Activated B cell treated with CpG ODN at 0.5 μM for 24 hours (primary cell): Measurements from ENCODE around the gene EIPR1. TPM values are rescaled to one million over a fixed set of nuclear protein-coding genes. Genes with fewer than 3 reads are reported as not detected.

Experiments
- ATAC-seq: fragments of 200-7000 bp; cut with Tn5 transposase; one replicate; pipeline ENCODE4 v1.10.0; 2021; ENCODE audit warnings: low read depth, mild to moderate bottlenecking, moderate library complexity
- CTCF ChIA-PET: fragments of 350-600 bp; sonication (Branson Sonifier 250); formaldehyde crosslinking; loops from one replicate; lab custom pipeline; 2021; ENCODE audit warnings: antibody characterized with exemption; lab: Charles Lee
- POLR2A ChIA-PET: fragments of 350-600 bp; sonication (Branson Sonifier 250); formaldehyde crosslinking; loops from one replicate; lab custom pipeline; 2021; ENCODE audit warnings: antibody characterized with exemption; lab: Charles Lee
- DNase-seq: peaks from one replicate; pipeline ENCODE4 v3.0.0; 2022
- H3K27ac Mint-ChIP-seq: one replicate; pipeline ENCODE4 v1.8.0; 2020; ENCODE audit warnings: mixed read lengths
- H3K27me3 Mint-ChIP-seq: one replicate; pipeline ENCODE4 v1.8.0; 2021; ENCODE audit warnings: mixed read lengths
- H3K36me3 Mint-ChIP-seq: one replicate; pipeline ENCODE4 v1.8.0; 2021; ENCODE audit warnings: low read depth, mixed read lengths
- H3K4me1 Mint-ChIP-seq: one replicate; pipeline ENCODE4 v1.8.0; 2021; ENCODE audit warnings: mixed read lengths
- H3K4me3 Mint-ChIP-seq: one replicate; pipeline ENCODE4 v1.8.0; 2020; ENCODE audit warnings: mild to moderate bottlenecking, mixed read lengths
- H3K9me3 Mint-ChIP-seq: one replicate; pipeline ENCODE4 v1.8.0; 2020; ENCODE audit warnings: mixed read lengths
- intact Hi-C: fragments of 100-400 bp; cut with micrococcal nuclease; formaldehyde crosslinking; loops from one replicate; pipeline ENCODE4 v1.15.1; 2024
- total RNA-seq: library from RNA; stranded (reverse); gene quantifications from 2 replicates; pipeline ENCODE4 v1.2.3, GENCODE V29; 2022
- TF ChIP-seq, protein P1 (sequence below): fragments of 200-600 bp; IDR thresholded peaks from one replicate; pipeline ENCODE4 v1.8.0; 2022; ENCODE audit warnings: antibody characterized with exemption, mild to moderate bottlenecking

The EIPR1 gene
- total RNA-seq, 1 donor from 2014 or later: 36.3 TPM

DNA sequence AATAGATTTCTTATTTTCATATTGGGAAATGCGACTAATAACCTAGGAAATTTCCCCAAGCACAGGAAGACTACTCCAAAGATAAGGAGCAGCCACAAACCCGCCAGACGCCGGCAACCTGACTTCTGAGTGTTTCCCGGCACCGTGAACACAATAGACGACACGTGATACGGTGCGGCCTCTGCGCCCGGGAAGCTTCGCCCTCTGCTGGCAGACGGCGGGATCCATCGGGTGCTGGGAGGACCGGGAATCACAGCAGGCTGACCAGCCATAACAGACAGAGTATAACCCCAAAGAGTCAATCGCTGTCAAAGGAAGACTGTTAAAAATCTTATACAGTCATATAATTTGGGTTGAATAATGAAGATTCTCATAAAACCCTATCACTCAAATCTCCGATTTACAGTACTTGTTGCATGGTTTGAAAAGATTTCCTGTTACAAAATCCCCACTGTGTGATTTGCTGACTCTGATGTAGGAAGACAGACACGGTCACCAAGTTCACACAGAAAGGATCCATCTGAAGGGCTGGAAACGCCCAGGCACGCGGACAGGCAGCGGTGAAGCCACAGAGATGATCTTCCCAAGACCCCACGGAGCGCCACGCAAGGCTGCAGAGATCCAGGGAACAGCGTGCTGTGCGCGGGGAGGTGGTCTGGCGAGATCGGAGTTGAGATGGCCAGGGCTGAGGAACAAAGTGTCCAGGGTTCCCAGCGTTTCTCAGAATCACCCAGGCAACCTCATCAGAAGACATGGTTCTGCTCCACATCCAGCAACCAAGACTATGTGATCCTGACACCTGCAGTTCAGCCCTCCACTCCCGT lies 73.8 kb downstream of the EIPR1 start:
- ATAC-seq: peak; percentile 95
- H3K27me3 Mint-ChIP-seq: no peaks in the 10 kb centered on the region
- no peaks in the 10 kb centered on the region for H3K9me3 Mint-ChIP-seq
- TF ChIP-seq, protein P1, sequence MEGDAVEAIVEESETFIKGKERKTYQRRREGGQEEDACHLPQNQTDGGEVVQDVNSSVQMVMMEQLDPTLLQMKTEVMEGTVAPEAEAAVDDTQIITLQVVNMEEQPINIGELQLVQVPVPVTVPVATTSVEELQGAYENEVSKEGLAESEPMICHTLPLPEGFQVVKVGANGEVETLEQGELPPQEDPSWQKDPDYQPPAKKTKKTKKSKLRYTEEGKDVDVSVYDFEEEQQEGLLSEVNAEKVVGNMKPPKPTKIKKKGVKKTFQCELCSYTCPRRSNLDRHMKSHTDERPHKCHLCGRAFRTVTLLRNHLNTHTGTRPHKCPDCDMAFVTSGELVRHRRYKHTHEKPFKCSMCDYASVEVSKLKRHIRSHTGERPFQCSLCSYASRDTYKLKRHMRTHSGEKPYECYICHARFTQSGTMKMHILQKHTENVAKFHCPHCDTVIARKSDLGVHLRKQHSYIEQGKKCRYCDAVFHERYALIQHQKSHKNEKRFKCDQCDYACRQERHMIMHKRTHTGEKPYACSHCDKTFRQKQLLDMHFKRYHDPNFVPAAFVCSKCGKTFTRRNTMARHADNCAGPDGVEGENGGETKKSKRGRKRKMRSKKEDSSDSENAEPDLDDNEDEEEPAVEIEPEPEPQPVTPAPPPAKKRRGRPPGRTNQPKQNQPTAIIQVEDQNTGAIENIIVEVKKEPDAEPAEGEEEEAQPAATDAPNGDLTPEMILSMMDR: no peak
- peak overlapping the region; percentile 45 for H3K4me3 Mint-ChIP-seq
- H3K27ac Mint-ChIP-seq: peak overlapping the region; percentile 7
- peaks cover 26% of the 10 kb centered on the region for H3K36me3 Mint-ChIP-seq
- DNase-seq: peak; percentile 68
- ChIA-PET CTCF (interaction anchor here (1.1 kb wide), 1 partner anchor 119 kb away, joined by 4 read pairs; no protein-coding TSS in a partner anchor), POLR2A (no interaction called here)
- H3K4me1 Mint-ChIP-seq: peaks cover 16% of the 10 kb centered on the region
- intact Hi-C loops: loop anchor here (1.0 to 5.0 kb wide), 7 partner anchors 49 to 1181 kb away; no protein-coding TSS in a partner anchor

DNA sequence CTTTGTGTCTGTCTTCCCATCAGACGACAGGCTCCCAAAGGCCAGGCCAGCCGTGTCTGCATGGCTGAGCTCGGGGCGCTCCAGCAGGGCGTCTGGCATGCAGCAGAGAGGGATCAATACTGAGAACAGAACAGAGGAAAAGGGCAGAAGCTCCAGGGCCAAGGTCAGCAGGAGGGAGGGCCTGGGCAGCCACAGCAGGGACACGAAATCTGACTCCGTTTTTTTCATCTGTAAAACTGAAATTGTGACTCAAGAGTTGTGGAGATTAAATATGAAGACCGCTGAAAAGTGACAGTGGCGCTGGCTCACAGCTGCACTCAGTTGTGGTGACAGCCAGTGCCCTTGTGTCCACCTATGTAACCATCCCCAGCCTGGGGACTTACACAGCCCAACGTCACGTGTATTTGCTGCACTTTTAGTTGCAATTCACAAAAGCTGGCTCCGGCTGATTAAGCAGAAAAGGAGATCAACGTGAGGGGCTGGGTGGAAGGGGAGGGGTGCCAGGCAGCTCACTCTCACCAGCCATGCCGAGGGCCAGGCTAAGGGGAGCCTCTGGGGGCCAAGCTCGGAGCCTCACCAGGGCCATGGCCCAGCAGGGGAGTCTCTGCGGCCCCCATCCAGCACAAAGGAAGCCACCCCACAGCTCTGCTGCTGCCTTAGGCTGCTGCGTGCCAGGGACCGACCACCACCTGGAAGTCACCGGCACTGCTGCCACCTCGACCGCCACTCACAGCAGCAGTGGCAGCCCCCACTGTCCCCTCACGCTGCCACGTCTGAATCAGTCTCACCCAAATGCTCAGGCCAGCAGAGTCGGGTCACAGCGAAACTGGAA lies 74.7 kb downstream of the EIPR1 start:
- POLR2A ChIA-PET: no interaction called here
- TF ChIP-seq, protein P1: no peak
- CTCF ChIA-PET: interaction anchor here (1.1 kb wide), 1 partner anchor 119 kb away, joined by 4 read pairs; no protein-coding TSS in a partner anchor
- Mint-ChIP-seq H3K27ac (peak overlapping the region; percentile 7), H3K4me1 (peaks cover 16% of the 10 kb centered on the region), H3K36me3 (peaks cover 33% of the 10 kb centered on the region), H3K4me3 (peak overlapping the region; percentile 45), H3K27me3 (no peaks in the 10 kb centered on the region), H3K9me3 (no peaks in the 10 kb centered on the region)
- intact Hi-C loops: loop anchor here (1.0 to 5.0 kb wide), 7 partner anchors 48 to 1181 kb away; no protein-coding TSS in a partner anchor
- DNase-seq: no peak
- ATAC-seq: no peak

DNA sequence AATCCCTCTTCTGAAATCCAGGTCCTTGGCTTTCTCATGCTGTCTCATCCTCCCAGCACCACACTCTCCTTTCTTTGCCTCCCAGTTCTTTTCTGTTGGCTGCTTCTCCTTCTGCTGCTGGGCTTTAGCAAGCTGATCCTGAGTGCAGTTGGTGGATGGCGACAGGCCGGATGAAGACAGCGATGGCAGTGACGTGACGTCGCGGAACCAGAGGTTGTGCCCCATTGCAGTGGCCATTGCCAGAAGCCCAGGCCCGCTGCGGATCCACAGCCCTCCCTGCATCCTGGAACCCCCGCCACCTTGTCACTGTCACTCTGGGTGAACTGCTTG lies 75.2 kb downstream of the EIPR1 start:
- ATAC-seq (no peak), DNase-seq (no peak)
- ChIA-PET CTCF (interaction anchor here (1.1 kb wide), 1 partner anchor 120 kb away, joined by 4 read pairs; no protein-coding TSS in a partner anchor), POLR2A (no interaction called here)
- no peak overlapping the region for H3K4me3 Mint-ChIP-seq
- H3K9me3 Mint-ChIP-seq: no peaks in the 10 kb centered on the region
- no peaks in the 10 kb centered on the region for H3K27me3 Mint-ChIP-seq
- intact Hi-C loops: loop anchor here (2.0 to 5.0 kb wide), 4 partner anchors 48 to 1180 kb away; no protein-coding TSS in a partner anchor
- H3K27ac Mint-ChIP-seq: no peak overlapping the region
- peaks cover 37% of the 10 kb centered on the region for H3K36me3 Mint-ChIP-seq
- peaks cover 18% of the 10 kb centered on the region for H3K4me1 Mint-ChIP-seq
- TF ChIP-seq, protein P1: no peak

DNA sequence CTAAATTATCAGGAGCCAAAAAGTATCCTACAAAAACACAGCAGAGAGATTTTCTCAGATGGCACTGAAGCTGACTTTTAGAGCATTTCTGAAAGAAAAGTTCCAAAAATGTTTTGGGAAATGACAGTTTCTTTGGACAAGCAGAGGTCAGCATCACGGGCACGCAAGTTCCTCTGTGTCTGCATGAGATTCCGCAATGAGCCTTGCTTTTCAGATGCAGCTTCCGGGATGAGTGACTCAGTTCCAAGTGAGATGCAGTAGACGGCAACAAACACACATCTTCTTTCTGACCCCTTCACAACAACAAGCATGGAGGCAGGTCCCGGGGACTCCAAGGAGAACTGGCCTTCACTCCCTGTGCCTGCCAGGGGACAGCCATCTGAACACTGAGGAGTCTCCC lies 76.6 kb downstream of the EIPR1 start:
- Mint-ChIP-seq H3K4me3 (no peak overlapping the region), H3K27me3 (no peaks in the 10 kb centered on the region), H3K36me3 (peaks cover 35% of the 10 kb centered on the region), H3K4me1 (peaks cover 18% of the 10 kb centered on the region), H3K27ac (no peak overlapping the region), H3K9me3 (no peaks in the 10 kb centered on the region)
- ChIA-PET CTCF (no interaction called here), POLR2A (no interaction called here)
- ATAC-seq (no peak), DNase-seq (no peak)
- TF ChIP-seq, protein P1: no peak
- intact Hi-C loops: loop anchor here (5.0 kb wide), 3 partner anchors 124 to 1179 kb away; no protein-coding TSS in a partner anchor
